GM21576 (cell line): ENCODE results near the gene CYP27C1.
"Not testable (repeated sequence)": the region's sequence is repeated elsewhere in the genome, so short reads cannot be mapped to it uniquely, and the experiment has no call there.

Source experiments
- ATAC-seq: cut with Tn5 transposase; IDR thresholded peaks from one replicate; pipeline ENCODE4 v1.9.1; 2021; ENCODE audit warnings: mild to moderate bottlenecking, moderate library complexity; ENCODE audit not compliant: unreplicated experiment

Gene CYP27C1

GRCh38 chr2:127173057-127173456 is 47.0 kb downstream of the CYP27C1 start:
- no peak for ATAC-seq

- no peak for ATAC-seq
Observed at GRCh38 chr2:127172306-127172705, 47.8 kb downstream of the CYP27C1 start.

GRCh38 chr2:127170452-127171197 is 49.5 kb downstream of the CYP27C1 start:
- no peak for ATAC-seq

GRCh38 chr2:127170021-127170420 is 50.1 kb downstream of the CYP27C1 start:
- ATAC-seq = no peak

- ATAC-seq = no peak
Observed at GRCh38 chr2:127169066-127169660, 50.9 kb downstream of the CYP27C1 start.

GRCh38 chr2:127166231-127166860 is 53.8 kb downstream of the CYP27C1 start:
- no peak for ATAC-seq

GRCh38 chr2:127165539-127165935 is 54.6 kb downstream of the CYP27C1 start:
- ATAC-seq = no peak

GRCh38 chr2:127164761-127165538 is 55.1 kb downstream of the CYP27C1 start:
- ATAC-seq = no peak

- ATAC-seq = no peak
Observed at GRCh38 chr2:127163921-127164320, 56.2 kb downstream of the CYP27C1 start.

- ATAC-seq = not testable (repeated sequence)
Observed at GRCh38 chr2:127163090-127163406, 57.1 kb downstream of the CYP27C1 start.

- no peak for ATAC-seq
Observed at GRCh38 chr2:127162261-127163089, 57.6 kb downstream of the CYP27C1 start.

- no peak for ATAC-seq
Observed at GRCh38 chr2:127161176-127162136, 58.6 kb downstream of the CYP27C1 start.

- no peak for ATAC-seq
Observed at GRCh38 chr2:127160676-127161075, 59.4 kb downstream of the CYP27C1 start.

- no peak for ATAC-seq
Observed at GRCh38 chr2:127159543-127159942, 60.6 kb downstream of the CYP27C1 start.

GRCh38 chr2:127158614-127159290 is 61.3 kb downstream of the CYP27C1 start:
- ATAC-seq = no peak

- no peak for ATAC-seq
Observed at GRCh38 chr2:127157651-127158485, 62.2 kb downstream of the CYP27C1 start.

- no peak for ATAC-seq
Observed at GRCh38 chr2:127157114-127157513, 63.0 kb downstream of the CYP27C1 start.

GRCh38 chr2:127155947-127156346 is 64.2 kb downstream of the CYP27C1 start:
- ATAC-seq = no peak
